HG03460 (cell line): Measurements from ENCODE around the gene BRSK2.
"Not testable (repeated sequence)": the region's sequence is repeated elsewhere in the genome, so short reads cannot be mapped to it uniquely, and the experiment has no call there.

Source experiments
- ATAC-seq: cut with Tn5 transposase; IDR thresholded peaks from one replicate; pipeline ENCODE4 v1.9.1; 2021; ENCODE audit not compliant: unreplicated experiment

Gene BRSK2

DNA sequence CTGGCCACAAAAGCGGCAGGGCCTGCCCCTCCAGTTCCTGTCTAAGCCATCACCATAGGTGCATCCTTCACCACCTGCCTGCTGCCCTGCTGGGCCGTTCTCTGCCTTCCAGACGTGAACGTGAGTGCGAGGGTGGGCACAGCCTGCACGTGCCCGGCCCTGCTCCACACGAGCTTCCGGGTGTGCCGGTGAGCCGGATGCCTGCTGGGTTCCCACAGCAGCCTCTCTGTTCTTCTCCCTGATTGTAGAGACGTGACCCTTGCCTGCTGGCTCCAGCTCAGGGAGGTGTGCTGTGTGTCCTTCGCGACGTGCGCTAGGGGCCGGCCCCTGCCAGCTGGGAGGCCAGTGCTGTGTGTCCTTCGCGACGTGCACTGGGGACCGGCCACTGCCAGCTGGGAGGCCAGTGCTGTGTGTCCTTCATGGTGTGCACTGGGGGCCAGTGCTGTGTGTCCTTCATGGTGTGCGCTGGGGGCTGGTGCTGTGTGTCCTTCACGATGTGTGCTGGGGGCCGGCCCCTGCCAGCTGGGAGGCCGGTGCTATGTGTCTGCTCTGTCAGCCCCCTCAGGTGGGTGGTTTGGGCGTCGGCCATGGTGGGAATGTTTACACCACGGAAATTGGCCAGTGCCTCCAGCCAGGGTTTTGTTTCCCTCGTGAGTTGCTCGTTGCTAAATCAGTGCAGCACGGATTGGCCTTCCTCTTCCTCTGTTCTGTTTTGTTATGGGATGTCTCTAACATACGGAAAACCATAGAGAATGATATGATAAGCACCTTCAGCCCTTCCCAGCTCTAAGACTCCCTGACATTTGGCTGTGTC, 35.4 kb upstream of the BRSK2 start:
- ATAC-seq = no peak

DNA sequence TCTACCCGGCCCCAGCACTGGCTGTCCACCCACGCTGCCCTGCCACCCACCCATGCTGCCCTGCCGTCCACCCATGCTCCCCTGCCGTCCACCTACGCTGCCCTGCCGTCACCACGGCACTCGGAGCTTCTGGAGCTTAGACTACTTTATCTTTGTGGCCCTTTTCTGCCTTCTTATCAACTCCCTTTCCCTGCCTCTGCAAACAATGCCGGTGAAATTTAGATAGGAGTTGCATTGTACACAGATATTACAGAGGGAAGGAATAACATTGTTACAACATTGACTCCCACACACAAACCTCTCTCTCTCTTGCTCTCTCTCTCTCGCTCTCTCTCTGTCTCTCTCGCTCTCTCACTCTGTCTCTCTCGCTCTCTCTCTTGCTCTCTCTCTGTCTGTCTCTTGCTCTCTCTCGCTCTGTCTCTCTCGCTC, 33.7 kb upstream of the BRSK2 start:
- ATAC-seq = no peak

DNA sequence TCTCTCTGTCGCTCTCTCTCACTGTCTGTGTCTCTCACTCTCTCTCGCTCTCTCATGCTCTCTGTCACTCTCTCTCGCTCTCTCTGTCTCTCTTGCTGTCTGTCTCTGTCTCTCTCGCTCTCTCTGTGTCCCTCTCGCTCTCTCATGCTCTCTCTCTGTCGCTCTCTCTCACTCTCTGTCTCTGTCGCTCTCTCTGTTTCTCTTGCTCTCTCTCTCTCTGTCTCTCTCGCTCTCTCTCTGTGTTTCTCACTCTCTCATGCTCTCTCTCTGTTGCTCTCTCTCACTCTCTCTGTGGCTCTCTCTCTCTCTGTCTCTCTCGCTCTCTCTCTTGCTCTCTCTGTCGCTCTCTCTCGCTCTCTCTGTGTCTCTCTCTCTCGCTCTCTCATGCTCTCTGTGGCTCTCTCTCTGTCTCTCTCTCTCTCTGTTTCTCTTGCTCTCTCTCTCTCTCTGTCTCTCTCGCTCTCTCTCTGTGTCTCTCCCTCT, 33.2 kb upstream of the BRSK2 start:
- ATAC-seq = no peak

DNA sequence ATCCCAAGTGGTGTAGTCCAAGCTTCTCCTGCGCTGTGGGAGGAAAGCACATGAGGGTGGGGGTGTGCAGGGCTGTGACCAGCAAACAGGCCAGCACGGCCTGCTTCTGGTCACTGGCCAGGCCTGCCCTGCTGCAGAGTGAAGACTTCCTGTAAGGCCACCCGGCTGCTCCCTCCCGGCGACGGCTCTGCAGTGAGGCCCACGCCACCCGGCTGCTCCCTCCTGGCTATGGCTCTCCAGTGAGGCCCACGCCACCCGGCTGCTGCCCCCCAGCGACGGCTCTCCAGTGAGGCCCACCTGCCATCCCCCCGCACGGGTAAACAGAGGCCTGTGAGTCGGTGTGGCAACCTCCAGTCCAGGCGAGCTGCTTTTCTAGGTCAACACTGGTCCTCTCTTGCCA, 31.4 kb upstream of the BRSK2 start:
- no peak for ATAC-seq

DNA sequence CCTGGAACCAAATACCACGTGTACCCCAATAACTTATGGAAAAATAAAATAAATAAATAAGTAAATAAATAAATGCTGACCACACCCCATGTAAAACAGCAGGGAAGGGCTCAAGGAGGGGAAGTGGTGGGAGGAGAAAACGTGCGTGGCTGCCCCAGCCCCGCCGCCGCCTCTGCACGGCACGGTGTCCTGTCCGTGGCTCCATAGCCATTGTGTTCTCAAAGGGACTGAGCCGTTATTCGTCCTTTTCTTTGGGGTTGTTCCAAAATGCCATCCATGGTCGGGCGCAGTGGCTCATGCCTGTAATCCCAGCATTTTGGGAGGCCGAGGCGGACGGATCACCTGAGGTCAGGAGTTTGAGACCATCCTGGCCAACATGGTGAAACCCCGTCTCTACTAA, 30.8 kb upstream of the BRSK2 start:
- not testable (repeated sequence) for ATAC-seq

DNA sequence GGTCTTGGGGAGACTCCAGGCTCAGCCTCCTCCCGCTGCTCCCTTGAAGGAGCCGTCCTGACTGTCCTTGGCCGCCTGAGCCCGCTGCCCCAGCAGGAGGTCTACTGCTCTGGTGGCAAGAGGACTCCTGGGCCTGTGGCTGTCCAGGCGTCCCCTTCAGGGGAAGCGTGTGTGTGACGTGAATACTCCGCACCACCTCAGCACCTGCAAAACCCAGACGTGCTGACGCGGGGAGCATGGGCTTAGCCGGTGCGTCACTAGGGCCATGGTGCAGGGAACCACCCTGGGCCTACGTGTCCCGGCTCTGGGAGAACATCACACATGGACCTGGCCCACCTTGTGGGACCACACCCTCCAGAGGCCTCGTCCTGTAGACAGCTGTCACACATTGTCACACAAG, 30.2 kb upstream of the BRSK2 start:
- no peak for ATAC-seq

DNA sequence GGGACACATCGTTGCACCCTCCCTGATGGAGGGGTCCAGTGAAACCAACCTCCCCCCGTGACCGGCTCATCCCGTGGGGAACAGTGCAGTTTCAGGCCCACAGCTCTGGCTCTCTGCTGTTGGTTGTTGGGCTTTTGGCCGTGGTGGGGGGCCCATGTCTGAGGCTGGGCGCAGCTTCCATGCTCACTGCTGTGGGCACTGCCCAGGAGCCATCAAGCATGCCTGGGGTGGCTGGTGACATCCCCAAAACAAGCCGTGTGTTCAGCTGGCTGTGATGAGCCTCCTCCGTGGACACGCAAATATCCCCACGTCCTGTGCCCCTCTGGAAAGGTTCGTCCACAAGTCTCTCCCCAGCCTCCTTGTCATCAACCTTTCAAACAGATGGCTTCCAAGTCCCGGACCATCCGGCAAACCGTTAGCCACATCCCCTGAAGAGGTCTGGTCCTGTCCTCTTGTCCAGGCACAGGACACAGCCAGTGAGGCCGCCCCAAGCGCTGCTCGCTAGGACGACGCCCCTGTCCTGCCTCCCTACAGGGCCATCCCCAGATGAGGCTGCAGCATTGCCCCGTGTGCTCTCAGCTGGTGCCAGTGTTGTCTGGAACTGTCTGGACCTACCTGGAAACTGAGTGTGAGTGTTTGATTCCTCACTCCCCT, 29.4 kb upstream of the BRSK2 start:
- ATAC-seq = no peak

DNA sequence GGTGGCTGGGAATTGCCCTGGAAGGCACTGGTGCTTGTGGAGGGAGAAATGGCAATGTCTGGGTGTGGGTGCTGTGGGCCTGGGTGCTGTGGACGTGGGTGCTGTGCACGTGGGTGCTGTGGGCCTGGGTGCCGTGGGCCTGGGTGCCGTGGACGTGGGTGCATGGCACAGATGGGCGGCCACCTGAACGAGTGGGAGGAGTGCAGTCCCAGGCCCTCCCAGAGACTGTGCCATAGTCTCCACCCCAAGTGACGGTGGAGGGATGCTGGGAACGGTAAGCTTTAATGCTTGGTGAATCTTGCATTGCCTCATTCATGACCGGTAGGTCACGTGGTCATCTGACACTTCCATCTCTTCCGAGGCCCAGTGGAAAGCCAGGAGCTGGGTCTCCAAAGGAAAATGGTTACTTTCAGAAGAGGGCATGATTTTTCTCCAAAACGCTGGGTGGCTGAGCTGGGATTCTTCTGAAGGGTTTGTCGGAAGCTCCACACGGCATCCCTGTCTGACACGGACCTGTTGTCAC, 28.8 kb upstream of the BRSK2 start:
- no peak for ATAC-seq

DNA sequence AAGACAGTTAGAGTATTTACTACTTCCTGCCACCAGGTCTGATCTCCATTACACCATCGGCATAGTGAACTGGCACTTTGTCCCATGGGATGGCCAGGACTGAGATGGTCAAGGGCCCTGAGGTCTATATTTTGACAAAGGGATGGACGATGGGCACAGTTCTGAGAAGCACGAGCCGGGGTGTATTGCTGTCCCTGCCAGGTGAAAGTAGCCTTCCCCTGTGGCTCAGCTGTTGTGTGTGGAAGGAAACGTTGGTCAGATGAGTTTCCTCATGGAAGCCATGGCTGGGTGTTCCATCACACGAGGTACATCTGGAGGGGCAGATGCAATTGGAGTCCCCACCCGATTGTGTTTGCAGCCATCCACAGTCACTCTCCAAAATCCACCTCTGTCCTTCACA, 27.9 kb upstream of the BRSK2 start:
- no peak for ATAC-seq

DNA sequence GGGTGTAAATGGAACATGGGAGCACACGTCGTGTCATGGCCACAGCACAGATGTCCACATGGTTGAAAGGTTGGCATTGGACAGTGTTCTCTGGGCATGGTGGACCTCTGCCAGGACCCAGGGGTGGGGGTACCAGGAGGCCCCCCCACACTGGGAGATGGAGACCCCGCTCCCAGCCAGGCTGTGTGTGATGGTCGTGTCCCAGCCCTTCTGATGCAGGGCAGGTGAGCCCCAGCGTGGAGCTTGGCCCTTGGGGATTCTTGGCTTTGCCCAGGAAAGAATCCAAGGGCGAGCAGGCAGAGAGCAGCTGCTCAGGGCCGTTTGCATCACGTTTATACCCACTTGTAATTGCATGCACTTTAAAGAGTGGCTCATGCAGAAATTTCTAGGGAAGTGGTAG, 22.0 kb upstream of the BRSK2 start:
- no peak for ATAC-seq

DNA sequence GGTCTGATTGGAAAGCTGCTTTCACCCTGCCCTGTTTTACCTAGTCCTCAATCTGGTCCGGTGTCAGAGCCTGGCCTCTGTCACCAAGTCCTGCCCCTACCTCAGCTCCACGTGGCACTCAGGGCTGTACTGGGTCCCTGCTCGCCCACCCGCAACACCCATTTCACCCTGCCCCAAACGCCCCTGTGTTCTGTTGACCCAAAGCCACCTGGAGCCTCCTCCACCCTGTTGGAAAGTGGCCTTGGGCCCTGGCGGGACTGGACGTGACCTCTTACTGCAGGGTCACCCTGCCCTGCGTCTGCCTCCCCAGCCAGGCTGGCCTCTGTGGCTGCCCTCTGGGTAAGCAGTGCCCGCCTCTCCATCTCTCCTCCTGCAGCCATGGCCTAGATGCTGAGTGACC, 21.5 kb upstream of the BRSK2 start:
- ATAC-seq = no peak

DNA sequence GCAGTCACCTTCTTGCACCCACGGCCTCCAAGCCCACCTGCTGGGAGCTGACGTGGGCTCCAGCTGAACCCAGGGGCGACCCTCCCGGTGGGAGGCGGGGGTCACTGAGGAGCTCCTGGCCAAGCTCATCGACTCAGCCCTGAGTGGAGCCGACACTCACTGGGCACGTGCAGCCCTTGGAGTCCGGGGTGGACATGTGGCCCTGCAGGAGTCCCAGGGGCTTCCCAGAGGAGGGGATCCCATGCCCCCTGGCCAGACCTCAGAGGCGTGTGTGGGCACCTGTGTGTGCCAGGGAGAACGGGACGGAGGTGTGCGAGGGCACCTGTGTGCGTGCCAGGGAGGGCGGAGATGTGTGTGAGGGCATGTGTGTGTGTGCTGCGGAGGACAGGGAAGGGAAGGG, 20.8 kb upstream of the BRSK2 start:
- ATAC-seq = no peak

DNA sequence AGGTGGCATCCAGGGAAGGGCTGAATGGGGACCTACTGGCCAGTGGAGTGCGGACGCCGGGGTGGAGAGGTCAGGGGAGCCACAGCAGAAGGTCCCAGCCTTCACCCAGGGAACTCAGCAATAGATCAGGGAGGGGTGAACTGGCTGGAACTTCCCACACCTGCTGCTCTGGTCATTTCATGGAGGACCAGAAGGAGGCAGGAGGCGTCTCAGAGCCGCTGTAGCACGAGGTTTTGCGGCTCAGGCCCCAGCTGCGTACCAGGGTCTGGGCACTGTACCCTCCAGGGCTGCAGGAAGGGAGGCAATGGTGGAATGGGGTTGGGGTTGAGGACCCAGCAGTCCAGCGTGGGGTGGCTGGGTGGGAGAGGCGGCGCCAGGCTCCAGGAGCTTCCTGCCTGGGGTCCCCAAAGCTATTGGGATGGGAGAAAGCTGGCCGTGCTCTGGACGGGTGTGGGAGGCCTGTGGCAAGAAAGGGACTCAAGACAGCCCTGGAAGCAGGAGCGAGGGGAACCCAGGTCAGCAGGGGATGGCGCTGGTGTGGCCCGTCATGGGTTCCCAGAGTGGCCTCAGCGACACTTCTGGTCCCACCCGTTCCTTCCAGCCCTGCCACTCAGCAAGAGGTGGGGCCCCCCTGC, 20.2 kb upstream of the BRSK2 start:
- ATAC-seq = no peak

DNA sequence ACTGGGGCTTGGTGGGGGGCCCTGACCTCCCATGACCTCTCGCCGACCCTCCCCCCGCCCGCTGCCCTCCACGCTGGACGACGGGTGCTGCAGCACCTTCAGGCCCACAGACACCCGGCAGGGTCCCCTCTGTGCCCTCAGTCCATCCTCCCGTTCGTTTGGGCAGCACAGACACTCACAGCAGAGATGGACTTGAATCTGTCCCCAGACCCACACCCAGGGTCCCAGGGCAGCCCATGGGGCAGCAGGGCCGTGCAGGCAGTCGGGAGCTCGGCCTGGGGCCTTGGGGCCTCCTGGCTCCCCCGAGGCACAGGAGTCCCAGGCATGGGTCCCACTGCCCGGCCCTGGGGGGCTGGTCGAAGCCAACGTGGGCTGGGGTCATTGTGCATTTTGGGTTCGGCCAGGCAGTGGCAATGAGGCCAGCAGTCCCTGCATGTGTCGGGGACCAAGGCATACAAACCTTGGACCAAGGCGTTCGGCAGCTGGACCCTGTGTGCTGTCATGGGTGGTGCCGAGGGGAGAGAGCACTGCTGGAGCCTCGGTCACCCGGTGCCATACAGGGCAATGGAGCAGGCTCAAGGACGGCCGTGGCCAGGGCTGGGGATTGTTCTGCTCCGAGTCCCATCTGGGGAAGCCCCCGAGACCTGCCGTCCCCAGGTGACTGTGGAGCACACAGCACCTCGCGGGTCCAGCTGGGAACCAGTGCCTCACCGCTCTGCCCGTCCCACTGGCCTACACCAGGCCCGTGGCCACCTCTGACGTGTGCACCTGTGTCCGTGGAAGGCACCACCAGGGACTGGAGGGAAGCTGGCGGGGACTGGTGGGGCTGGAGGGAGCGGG, 19.3 kb upstream of the BRSK2 start:
- ATAC-seq = no peak

DNA sequence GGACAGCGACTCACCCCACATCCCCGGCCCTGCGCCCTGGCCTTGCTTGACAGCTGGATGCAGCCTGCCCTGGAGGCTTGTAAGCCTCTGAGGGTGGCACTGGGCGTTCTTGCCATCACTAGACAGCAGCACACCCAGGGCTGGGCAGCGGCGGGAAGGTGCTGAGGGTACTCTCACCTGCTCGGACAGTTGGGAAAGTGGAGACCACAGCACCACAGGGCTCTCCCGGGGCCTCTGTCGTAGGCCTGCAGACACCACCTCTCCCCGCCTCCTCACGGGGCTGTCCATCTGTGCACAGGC, 18.8 kb upstream of the BRSK2 start:
- no peak for ATAC-seq

DNA sequence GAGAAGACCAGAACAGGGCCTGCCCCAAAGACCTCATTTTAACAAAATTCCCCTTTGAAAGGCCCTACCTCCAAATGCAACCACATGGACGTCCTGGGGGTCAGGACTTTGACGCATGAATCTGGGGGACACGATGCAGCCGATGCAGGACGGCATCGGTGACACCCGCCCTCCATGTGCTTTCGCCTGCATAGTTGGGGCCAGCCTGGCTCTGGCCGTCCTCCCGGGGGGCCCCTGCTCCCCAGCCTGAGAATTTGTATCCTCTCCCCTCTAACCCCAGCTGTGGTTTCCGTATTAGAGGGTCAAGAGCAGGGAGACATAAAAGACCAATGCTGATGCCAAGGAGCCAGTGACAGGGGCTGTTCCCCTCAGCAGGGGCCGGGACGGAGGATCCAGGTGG, 18.4 kb upstream of the BRSK2 start:
- no peak for ATAC-seq

DNA sequence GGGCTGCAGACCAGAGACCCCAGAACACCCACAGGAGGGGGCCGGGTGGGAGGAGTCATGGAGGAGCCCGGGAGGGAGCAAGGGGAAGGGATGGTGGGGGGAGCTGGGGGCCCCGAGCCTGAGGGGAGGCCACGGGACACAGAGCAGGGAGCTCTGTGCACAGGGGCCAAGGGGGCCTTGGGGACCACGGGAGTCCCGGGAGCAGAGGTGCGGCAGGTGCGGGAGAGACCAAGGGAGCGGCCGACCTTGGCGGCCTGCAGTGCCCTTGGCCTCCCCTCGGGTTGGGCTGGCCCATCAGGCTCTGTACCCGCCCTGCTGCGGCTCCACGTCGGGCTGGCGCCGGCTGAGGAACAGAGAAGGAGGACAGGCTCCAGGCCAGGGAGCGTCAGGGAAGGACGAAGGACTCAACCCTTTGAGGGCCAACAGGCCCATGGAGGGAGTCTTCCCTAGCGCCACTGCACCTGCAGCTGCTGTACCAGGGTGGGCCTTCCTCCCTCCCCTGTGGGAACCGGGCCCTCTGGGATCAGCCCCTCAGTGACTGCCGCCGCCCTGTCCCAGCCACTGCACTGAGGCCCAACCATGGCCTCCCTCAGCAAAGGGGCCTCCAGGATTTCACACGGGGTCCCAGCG, 17.8 kb upstream of the BRSK2 start:
- no peak for ATAC-seq

DNA sequence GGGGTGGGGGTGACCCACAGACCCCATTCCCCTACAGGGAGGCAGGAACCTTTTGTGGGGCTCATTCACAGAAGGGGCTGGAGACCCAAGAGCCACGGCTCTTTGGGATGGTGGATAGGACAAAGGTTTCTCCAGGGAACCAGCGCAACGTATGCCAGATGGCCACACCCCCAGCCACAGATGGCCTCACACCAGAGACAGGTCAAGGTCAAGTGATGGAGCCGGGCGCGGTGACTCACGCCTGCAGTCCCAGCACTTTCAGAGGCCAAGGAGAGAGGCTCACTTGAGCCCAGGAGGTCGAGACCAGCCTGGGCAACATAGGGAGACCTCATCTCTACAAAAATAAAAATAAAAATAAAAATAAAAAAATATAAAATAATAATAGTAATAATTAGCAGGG, 17.1 kb upstream of the BRSK2 start:
- no peak for ATAC-seq

DNA sequence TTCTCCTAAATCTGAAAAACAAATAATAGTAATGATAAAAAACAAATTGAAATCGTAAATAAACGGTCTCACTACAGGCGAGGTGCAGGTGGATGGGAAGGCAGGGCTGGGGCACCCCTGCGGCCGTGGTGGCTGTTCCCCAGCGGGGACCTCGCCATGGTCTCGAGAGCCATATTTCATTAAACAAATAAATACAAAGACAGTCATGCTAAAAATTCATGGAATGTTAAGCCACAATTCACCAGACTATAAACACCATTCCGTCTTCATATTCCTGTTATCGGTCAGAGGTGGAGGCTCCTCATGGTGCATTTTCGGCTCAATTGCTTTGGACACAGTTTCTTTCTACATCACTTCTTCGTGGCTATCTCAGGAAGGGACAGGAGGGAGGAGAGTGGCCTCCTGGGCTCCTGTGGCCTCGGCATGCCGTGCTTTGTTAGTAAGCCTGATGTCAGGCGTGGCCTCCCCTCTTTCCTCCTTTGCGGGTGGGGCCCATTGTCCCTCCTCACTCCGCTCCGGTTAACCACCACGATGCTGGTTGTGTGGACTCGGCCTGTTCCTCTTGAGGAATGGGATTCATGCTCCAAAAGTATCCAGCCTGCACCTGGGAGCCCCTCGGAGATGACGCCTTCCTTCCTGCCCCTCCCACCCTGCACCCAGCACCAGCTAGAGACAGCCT, 16.1 kb upstream of the BRSK2 start:
- no peak for ATAC-seq
